PFSK-1 (cell line): Measurements from ENCODE around the gene ZRANB1.

Experiments used
- FOXP2 ChIP-seq: optimal IDR thresholded peaks from 2 replicates; pipeline ENCODE3; 2011; ENCODE audit warnings: borderline replicate concordance, control low read depth, inconsistent platforms; ENCODE audit not compliant: insufficient read depth; ENCODE audit errors: extremely low read length, extremely low read depth
- POLR2AphosphoS5 ChIP-seq: IDR thresholded peaks from 2 replicates; pipeline ENCODE4 v1.6.1; 2012; ENCODE audit warnings: low read depth, mild to moderate bottlenecking, control low read depth, low read length, moderate library complexity
- REST ChIP-seq, 2 experiments: IDR thresholded peaks; 2 replicates each; pipeline versions ENCODE4 v1.6.1 to v1.8.0; 2011 to 2012; ENCODE audit warnings: low read depth in 2 of 2, low read length in 2 of 2, control low read depth in 1 of 2, inconsistent platforms in 1 of 2, mild to moderate bottlenecking in 1 of 2, moderate library complexity in 1 of 2; ENCODE audit not compliant: insufficient read depth in 1 of 2
- SIN3A ChIP-seq: IDR thresholded peaks from 2 replicates; pipeline ENCODE4 v1.6.1; 2012; ENCODE audit warnings: mild to moderate bottlenecking, low read length, moderate library complexity, borderline replicate concordance; ENCODE audit not compliant: insufficient read depth
- TAF1 ChIP-seq: IDR thresholded peaks from 2 replicates; pipeline ENCODE4 v1.6.1; 2012; ENCODE audit warnings: low read length, control low read depth, borderline replicate concordance; ENCODE audit not compliant: insufficient read depth

ZRANB1 gene

DNA sequence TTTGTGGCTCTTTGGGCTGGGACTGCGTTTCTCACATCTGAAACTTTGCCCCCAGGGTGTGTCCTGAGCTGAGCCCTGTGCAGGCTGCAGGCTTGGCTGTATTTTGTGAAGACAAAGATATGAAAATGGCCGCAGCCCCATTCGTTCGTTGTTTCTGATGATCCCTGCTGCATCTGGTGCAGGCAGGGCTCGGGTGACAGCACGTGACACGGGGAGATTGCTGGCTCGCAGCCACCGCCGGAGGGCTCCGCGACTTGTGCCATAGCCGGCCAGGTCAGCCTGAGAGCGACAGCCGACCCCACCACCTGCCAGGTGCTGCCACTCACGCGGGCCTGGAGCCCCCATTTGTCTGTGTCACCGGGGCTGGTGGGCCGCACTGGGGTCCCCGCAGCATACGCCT, 81.3 kb downstream of the ZRANB1 start:
- TF ChIP-seq REST (IDR thresholded peaks at IDR 0.05; ENCODE audit: insufficient read depth in 1 of 2, low read depth in 2 of 2, low read length in 2 of 2) (no peak), FOXP2 (no peak), TAF1 (no peak), POLR2AphosphoS5 (no peak), SIN3A (no peak)

DNA sequence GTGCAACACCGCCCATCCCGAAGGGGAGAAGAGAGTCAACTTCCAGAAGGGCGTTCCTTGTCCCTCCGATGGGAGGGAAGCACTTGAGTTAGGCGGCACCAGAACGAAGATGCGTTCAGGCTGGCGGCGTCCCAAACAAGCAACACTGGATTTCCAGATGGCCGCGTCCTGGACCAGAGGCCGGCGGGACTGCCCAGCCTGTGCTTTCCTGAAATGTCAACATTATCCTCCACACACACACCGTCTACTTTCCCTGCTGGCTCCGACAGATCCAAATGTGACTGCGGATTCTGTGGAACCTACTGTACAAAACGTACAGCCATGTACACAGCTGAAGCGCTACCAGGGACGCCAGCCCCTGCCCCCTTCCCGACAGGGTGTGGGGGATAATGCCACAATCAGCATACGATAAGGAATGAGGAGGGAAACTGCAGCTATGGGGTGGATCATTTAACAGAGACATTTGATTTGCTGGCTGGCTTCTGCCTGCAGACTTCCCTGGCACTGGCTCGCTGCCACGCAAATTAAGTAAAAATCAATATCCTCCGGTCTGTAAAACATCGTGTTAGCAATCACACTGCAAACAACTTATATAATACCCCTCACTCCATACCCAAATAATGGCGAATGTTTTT, 82.1 kb downstream of the ZRANB1 start:
- TF ChIP-seq POLR2AphosphoS5, result no peak
- TF ChIP-seq SIN3A, result no peak
- no peak for TF ChIP-seq REST (IDR thresholded peaks at IDR 0.05; ENCODE audit: insufficient read depth in 1 of 2, low read depth in 2 of 2, low read length in 2 of 2)
- TF ChIP-seq TAF1, result no peak
- no peak for TF ChIP-seq FOXP2

- no peak for TF ChIP-seq FOXP2
- no peak for TF ChIP-seq REST (IDR thresholded peaks at IDR 0.05; ENCODE audit: insufficient read depth in 1 of 2, low read depth in 2 of 2, low read length in 2 of 2)
Measured at GRCh38 chr10:125024497-125025234, 82.7 kb downstream of the ZRANB1 start.

GRCh38 chr10:125025341-125025740, 83.4 kb downstream of the ZRANB1 start:
- TF ChIP-seq SIN3A (no peak), FOXP2 (no peak), POLR2AphosphoS5 (no peak), REST (IDR thresholded peaks at IDR 0.05; ENCODE audit: insufficient read depth in 1 of 2, low read depth in 2 of 2, low read length in 2 of 2) (no peak), TAF1 (no peak)
